Measurements from ENCODE around the gene SLC4A9.
A peak's percentile ranks its signal among the peaks of the same experiment; 100 is the strongest.
"Not testable (repeated sequence)": the region's sequence is repeated elsewhere in the genome, so short reads cannot be mapped to it uniquely, and the experiment has no call there.

SLC4A9 gene

DNA sequence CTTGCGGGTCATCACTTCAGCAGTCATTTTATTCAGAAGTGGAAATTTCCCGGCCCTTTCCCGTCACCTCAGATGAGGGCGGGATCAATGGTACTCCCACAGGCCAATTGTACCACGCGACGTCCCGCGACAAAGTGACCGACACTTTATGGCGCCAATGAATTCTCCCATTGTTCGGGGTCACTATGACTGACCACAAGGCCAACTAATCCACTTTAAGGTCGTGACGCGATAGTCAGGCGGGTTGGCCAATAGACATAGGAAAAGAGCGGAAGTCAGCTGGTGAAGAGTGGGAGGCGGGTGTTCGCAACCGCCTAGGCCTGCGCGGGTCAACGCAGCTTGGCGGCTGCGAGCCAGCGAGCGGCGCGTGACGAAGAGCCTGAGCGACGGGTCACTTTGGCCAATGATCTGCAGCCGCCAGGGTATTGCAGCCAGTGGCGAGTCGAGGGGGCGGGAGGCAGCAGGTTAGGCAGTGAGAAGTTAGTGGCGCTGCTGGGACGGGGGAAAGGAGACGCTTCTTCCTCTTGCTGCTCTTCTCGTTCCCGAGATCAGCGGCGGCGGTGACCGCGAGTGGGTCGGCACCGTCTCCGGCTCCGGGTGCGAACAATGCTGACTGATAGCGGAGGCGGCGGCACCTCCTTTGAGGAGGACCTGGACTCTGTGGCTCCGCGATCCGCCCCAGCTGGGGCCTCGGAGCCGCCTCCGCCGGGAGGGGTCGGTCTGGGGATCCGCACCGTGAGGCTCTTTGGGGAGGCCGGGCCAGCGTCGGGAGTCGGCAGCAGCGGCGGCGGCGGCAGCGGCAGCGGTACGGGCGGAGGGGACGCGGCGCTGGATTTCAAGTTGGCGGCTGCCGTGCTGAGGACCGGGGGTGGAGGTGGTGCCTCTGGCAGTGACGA is 41.6 kb downstream of the SLC4A9 start, which contains the start of gene ANKHD1:
Gene ANKHD1, plus strand, starts transcription at position 472 of the 896 bp plus-strand sequence. Its CDS starts 135 bp downstream, at position 607.
- DNase-seq = peak; percentile 98

DNA sequence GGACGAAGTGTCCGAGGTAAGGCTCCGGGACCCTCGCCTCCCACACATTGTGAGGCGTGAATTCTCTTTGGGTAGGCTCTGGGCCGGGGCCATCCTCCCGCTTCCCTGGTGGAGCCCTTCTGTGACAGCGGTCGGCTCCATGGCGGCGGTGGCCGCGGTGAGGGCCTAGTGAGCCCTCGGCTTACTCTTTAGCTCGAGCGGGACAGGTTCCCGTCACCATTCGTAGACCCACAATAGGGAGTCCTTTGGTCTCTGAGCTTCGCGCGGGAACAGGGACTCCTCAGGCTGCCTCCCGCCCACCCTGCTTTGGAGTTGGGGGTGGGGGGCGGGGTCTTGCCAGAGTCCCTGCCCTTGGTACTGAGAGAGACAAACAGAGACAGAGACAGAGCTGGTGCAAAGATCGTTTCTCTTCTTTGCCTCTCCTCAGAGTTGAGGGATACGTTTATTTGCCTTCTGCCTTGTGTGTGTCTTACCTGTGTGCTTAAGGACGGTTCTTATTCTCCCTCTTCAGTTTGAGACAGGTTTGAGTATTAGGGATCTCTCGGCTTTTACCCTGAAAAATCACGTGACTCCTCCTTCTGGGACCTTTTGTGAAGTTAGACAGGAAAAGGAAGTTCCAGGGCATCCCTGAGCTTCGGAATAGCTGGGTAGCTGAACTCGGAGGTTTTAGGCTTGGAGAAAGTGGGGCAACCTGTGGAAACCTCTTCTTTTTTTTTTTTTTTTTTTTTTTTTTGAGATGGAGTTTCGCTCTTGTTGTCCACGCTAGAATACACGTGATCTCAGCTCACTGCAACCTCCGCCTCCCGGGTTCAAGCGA is 42.5 kb downstream of the SLC4A9 start:
- peak; percentile 53 for DNase-seq

DNA sequence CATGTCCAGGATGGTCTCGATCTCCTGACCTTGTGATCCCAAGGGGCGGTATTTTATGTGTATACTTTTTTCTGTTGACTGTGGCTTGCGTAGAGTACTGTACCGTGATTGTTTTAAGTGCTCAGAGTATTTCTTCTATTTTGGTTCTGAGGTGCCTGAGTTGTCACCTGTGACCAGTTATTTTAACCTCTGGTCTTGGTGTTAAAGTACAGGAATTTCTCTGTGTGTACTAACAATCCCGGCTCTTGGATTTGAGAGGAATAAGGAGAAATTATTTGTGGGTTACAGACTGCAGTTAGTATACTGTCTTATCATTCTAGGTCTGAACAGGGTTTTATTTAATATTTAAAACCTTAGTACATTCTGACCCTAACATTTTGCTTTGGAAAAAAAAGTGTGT is 43.6 kb downstream of the SLC4A9 start:
- DNase-seq = no peak

DNA sequence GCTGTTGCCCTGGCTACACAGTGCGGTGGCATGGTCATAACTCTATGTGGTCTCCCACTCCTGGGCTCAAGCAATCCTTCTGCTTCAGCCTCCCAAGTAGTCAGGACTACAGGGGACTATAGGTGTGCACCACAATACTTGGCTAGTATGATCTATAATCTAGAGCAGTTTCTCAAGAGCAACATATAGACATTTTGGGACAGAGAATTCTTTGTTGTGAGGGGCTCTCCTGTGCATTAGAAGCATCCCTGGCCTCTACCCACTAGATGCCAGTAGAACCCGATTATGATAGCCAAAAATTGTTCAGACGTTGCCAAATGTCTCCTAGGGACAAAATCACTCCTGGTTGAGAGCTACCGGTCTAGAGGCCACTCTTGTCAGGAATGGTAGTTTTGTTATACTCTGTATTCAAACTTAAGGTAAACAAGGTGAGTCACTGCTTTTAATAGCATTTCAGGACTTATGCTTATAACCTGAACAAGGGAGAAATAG is 48.8 kb downstream of the SLC4A9 start:
- no peak for DNase-seq

DNA sequence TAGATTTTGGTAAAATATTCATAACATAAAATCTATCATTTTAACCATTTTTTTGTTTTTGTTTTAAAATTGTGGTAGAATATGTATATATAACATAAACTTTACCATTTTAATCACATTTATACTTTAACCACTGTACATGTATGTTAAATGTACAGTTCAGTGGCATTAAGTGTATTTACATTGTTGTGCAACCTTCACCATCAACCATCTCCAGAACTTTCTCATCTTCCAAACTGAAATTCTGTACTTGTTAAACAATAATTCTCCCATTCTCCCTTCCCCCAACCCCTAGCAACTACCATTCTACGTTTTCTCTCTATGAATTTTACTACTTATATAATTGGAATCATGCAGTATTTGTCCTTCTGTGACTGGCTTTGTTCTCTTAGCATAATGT is 53.2 kb downstream of the SLC4A9 start:
- DNase-seq = no peak

DNA sequence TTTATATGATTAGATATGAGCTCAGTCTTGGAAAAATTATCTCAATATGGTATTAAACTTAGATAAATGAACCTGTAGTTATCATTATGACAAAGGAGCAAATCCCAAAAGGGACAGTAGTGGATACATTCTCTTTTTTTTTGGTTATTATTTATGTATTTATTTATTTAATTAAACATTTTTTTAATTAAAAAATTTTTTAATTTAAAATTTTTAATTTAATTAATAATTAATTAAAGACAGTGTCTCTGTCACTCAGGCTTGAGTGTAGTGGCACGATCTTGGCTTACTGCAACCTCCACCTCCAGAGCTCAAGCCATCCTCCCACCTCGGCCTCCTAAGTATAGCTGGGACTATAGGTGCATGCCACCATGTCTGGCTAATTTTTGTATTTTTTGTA is 57.2 kb downstream of the SLC4A9 start:
- no peak for DNase-seq

DNA sequence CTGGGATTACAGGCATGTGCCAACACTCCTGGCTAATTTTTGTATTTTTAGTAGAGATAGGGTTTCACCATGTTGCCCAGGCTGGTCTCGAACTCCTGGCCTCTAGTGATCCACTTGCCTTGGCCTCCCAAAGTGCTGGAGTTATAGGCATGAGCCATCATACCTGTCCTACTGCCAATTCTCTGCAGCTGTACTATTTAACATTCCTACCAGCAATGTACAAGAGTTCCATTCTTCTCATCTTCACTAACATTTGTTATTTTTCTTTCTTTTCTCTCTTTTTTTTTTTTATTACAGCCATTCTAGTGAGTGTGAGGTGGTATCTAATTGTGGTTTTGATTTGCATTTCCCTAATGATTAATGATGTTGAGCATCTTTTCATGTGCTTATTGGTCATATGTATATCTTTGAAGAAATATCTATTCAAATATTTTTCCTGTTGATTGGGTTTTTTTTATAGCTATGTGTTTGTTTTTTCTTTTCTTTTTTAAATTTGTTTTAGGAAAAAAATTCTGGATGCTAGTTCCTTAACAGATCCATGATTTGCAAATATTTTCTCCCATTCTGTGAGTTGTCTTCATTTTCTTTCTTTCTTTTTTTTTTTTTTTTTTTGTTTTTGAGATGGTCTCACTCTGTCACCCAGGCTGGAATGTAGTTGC is 59.0 kb downstream of the SLC4A9 start:
- no peak for DNase-seq

DNA sequence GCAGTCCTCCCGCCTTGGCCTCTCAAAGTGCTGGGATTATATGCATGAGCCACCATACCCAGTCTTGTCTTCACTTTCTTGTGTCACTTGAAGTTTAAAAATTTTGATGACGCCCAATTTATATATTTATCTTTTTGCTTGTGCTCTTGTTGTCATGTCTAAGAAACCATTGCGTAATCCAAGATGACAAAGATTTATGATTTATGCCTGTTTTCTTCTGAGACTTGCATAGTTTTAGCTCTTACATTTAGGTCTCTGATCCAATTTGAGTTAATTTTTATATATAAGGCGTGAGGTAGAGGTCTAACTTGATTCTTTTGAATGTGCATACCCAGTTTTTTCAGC is 60.2 kb downstream of the SLC4A9 start:
- no peak for DNase-seq

DNA sequence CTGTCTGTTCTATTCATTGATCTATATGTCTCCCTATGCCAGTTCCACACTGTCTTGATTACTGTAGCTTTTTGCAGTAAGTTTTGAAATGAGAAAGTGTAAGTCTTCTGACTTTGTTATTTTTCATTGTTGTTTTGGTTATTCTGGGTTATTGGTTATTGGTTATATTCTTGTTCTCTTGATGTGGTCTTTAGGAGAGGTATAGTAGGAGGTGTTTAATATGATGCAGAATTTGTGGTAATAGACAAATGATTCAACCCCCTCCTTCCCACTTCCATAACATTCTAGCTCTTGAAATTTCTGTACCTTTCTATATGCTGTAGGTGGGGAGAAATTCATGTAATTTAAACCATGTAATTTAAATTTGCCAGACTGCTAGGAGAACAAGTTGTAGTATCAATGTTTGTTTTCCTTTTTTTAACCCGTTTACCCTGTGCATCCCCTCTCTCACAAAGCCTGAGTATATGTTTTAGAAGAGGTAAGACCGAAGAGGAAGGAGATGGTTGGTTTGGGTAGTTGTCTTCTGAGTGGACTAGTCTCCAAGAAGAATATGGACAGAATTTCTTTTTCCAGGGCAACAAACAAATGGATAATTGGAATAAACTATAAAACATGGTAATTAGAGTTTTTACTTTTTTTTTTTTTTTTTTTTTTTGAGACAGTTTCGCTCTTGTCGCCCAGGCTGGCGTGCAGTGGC is 60.8 kb downstream of the SLC4A9 start:
- no peak for DNase-seq

DNA sequence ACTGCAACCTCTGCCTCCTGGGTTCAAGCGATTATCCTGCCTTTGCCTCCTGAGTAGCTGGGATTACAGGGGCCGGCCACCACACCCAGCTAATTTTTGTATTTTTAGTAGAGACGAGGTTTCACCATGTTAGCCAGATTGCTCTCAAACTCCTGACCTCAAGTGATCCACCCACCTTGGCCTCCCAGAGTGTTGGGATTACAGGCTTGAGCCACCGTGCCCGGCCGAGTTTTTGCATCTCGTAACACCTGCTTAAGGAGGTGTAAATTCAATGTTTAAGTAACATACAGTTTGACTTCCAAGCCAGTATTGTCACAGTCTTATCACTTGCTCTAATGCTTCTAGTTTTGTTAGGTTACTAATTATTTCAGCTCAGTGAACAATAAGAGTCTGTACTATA is 61.4 kb downstream of the SLC4A9 start:
- not testable (repeated sequence) for DNase-seq

DNA sequence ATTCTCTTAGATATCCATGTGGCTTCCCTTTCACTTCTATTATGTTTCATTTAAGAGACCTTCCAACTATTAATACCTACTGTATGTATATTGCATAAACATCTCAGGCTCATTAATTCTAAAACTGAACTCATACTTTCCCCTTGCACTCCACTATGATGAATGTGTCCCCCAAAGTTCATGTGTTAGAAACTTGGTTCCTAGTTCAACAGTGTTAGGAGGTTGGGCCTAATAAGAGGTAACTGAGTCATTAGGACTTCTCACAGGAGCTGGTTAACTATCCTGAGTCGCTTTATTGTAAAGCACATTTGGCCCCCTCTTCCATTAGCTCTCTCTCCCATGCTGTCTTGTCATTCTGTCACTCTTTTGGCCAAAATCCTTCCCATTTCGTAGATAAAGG is 63.6 kb downstream of the SLC4A9 start:
- DNase-seq = no peak

DNA sequence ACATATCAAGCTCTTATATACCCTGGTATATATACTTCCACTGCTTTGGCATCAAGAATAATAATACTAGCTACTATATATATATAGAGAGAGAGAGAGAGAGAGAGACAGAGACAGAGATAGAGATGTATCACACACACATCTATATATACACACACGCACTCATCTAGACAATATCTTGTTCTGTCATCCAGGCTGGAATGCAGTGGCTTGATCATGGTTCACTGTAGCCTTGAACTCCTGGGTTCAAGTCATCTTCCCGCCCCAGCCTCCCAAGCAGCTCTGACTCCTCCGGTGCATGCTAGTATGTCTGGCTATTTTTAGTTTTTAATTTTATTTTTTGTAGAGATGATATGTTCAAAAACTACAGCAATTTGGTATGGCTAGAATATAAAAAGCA is 64.1 kb downstream of the SLC4A9 start:
- no peak for DNase-seq
